T-helper 22 cell (primary cell): ENCODE results near the gene FBXL5.
"Not testable (repeated sequence)": the region's sequence is repeated elsewhere in the genome, so short reads cannot be mapped to it uniquely, and the experiment has no call there.

Source experiments
- DNase-seq: peaks from one replicate; pipeline ENCODE4 v3.0.0-alpha.2; 2020; ENCODE audit warnings: low read depth

FBXL5 gene

DNA sequence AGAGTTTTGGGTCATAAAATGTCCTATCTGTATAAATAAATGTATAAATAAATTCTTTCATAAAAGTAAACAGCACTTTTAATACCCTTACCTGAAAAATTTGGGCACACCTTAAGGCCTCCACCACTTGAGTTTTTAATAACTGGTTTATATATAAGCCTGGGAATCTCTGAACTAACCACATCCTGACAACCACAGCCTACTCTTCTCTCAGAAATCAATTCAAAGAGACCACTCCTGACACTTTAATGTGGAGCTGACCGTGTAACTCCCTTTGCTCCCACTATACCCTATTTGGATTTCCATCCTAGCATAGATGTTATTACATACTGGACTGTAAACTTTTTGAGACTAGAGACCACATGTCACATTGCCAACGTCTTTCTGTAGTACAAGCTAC lies 3.5 kb downstream of the FBXL5 start:
- no peak for DNase-seq

DNA sequence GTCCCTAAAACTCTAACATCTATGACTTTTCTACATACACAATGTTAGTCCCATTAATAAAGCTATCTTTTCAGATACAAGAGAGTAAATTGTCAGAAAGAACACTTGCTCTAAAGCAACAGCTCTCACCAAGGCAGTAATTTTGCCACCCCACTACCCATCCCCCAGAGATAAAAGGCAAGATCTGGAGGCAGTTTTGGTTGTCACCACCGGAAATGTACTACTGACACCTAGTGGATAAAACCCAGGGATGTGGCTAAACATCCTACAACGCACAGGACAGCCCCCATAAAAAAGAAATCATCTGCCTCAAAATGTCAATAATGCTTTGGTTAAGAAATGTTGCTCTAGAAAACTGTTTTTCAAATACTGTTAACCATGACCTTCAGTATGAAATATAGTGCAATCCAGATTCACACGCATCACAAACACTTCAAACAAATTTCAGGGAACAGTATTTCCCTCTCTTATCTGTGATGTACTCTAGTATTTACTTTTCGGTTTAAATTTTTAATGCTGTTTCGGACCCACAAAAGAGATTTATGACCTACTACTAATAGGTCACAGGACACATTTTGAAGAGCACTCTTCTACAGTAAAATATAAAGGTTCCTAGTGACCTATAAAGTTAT lies 5.1 kb downstream of the FBXL5 start:
- DNase-seq, result peak; percentile 21

DNA sequence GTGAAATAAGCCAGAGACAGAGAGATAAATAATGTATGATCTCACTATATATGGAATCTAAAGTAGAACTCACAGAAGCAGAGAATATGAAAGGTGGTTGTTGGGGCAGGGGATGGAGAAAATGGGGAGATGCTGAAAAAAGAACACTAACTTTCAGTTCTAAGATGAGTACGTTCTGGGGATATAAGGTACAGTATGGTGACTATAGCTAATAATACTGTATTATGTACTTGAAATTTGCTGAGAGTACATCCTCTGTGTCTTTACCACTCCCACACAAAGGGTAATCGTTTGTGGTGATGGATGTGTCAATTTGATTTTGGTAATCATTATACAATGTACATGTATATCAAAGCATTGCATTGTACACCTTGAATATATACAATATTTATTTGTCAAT lies 6.6 kb downstream of the FBXL5 start:
- DNase-seq, result no peak

DNA sequence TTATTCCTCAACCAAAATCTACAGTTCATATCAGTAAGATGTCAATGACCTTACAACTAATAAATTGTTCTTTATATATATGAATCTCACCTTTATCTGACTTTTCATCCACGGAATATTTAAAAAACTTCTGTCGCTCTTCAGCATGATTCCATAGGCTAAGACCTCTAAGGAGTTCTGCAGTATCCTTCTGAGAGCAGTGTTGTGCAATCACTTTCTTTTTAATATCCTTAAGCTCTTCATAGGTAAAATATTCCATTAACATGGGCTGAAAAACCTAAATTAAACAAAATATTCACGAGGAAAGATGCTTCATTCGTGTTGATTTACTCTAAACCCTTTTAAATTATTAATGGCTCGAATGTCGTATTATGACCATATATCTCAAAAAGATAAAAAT lies 16.7 kb downstream of the FBXL5 start:
- DNase-seq, result no peak

DNA sequence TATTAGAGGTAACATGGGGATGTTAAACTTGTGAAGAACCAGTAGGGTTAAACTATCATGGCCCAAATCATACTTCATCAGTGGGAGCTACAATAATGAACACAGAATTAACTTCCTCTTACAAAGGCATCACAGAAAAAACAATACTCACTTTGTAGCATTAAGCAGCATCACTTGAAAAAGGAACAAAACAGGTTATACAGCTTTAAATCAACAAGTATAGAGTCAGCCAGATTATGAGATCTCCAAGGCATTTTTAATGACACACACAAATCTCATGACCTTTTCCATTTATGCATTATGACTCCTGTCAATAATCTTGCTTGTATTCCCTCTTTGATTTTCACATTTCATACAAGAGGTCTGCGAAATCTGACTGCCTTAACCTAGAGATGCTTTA lies 18.3 kb downstream of the FBXL5 start:
- no peak for DNase-seq

DNA sequence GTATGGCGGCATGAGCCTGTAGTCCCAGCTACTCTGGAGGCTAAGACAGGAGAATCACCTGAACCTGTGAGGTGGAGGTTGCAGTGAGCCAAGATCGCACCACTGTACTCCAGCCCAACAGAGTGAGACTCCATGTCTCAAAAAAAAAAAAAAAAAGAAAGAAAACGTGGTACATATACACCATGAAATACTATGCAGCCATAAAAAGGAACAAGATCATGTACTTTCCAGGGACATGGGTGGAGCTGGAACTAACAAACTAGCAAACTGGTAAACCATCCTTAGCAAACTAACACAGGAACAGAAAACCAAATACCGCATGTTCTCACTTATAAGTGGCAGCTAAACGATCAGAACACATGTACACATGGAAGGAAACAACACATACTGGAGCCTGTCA lies 37.8 kb downstream of the FBXL5 start:
- not testable (repeated sequence) for DNase-seq

DNA sequence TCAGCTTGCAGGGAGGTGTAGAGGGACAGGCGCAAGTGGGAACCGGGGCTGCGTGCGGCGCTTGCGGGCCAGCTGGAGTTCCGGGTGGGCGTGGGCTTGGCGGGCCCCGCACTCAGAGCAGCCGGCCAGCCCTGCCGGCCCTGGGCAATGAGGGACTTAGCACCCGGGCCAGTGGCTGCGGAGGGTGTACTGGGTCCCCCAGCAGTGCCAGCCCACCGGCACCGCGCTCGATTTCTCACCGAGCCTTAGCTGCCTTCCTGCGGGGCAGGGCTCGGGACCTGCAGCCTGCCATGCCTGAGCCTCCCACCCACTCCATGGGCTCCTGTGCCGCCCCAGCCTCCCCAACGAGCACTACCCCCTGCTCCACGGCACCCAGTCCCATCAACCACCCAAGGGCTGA lies 40.3 kb downstream of the FBXL5 start:
- not testable (repeated sequence) for DNase-seq

DNA sequence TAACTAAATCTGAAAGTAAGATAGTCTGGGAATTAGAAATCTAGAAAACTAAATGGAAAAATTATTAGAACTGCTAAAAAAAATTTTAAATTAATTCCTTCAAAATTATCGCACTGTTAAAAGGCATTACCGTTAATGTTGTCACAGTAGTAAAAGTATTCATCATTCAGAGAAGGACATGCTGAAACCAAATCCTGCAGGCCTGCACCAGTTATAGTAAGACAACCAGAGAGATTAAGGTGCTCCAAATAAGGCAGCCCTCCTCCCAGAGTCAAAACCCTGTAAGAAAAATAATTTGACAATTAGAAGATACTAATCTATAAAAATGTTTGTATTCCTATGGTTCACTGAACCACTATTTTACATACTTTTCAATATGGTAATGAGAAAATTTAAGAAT lies 43.0 kb downstream of the FBXL5 start:
- no peak for DNase-seq

DNA sequence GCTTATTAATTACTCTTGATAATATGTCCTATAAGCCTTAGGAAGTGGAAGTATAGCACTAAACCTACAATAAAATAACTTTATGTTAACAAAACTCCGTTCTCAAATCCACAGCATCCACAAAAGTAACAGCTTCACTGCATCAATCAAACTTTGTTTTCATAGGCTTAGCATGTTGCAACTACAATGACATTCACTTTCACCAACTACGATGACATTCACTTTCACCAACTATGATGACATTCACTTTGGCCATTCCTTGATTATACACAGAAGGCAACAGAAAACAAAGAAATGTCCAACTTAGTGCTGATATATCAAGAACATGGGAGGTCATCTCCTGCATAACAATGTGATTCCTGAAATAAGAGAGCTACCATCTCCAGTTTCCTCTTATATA lies 44.3 kb downstream of the FBXL5 start:
- no peak for DNase-seq

DNA sequence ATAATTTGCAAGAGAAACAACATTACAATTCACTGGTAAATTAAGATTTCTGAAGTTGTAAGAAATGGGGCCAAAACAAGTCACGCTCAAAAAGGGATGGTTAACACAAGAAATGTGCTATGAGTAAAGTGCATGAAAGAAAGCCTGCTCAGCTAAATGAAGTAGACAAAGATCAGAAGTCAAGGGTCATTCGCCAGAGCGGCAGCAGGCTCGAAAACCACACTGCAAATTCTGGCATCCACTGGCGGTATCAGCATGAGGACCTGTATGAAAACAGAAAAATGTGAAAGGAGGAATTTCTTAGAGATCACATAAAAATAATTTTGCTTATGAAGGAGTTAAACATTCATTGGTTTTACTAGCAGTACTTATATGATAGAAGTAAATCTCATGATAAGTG lies 49.6 kb downstream of the FBXL5 start:
- DNase-seq, result no peak

DNA sequence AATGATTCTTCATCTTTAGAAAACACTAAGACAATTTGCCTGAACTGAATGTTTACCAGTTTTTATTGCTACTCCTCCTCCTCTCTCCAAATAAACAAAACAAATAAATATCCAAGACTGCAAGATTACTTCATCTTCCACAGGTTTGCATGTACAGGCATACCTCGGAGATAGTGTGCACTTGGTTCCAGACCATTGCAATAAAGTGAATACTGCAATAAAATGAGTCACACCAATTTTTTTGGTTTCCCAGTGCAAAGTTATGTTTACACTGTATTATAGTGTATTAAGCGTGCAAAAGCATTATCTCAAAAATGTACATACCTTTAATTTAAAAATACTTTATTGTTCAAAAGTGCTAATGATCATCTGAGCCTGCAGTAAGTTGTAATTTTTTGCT lies 53.3 kb downstream of the FBXL5 start:
- DNase-seq, result no peak

DNA sequence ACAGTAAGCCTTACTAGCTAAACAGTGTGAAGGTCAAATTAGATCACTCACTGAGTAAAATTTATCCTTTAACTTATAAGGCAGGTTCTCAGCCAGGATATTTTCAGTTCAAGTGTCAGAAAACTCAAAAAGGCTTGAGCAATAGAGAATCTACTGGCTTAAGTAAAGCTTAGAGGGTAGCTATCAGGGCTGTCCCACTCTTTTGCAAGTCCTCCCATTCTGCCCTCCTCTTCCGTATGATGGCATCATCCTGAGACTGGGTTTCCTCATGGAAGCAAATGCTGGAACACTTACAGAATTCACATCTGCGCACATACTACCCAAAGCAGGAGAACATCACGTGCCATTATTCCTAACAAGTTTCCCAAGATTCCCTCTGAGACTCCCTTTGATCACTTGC lies 55.0 kb downstream of the FBXL5 start:
- DNase-seq, result no peak

DNA sequence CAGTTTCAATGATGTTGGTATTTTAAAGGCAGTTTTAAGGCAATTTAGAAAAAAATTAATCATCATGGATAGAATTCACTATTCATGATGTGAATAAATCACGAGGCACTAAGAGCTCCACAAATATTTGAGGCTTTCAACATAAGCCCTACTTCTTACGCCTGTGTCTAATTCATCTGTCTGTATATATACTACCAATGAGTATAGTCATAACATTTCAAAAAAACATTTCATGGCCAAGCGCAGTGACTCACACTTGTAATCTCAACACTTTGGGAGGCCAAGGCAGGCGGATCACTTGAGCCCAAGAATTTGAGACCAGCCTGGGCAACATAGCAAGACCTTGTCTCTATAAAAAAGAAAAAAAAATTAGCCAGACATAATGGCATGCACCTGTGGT lies 56.5 kb downstream of the FBXL5 start:
- no peak for DNase-seq

DNA sequence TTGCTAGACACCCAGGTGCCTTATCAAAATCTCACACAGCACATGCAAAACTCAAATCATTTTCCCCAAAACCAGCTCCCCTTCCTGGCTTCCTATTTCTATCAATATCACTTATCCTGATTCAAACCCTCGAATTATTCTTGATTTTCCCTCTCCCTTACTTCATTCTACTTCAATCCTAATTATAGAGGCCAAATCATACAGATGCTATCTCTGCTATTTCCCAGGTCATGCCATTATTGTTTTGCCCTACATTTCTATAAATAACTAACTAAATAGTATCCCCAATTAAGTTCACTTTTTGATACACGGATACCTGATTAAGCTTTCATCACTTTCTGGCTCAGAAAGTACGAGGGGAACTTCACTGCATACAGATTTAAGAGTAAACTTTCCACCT lies 62.4 kb downstream of the FBXL5 start:
- no peak for DNase-seq

DNA sequence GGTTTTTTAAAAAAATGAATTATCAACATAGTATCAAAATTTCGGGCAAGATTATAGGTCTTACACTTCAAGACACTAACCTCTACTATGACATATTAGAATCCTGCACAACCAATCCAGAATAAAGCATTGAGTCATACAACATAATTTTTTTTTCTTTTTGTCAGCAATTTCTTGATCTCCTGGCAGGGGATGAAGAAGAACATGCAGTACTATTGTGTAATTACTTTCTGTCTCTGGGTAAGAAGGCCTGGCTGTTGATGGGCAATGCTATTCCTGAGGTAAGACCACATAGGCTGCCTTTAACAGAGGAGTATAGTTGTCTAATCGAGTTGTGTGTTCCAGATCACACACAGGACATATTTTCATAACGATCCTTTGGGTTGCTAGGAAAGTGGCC lies 67.5 kb downstream of the FBXL5 start:
- no peak for DNase-seq

DNA sequence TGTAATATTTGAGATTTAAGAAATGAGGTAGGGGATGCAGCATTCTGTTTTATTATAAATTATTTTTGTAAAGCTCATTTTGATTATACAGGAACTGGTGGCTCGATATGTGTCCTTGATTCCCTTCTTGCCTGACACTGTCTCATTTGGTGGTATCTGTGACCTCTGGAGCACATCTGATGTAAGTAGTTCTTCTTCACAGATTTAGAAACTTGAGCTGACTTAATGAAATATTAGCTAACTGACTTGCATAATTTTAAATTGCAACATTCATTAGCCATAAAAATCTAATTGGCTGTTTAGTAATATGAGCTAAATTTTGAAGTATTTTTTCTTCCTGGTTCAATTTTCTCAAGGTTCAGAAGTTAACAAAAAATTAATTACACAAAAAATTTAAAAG lies 69.1 kb downstream of the FBXL5 start:
- no peak for DNase-seq

DNA sequence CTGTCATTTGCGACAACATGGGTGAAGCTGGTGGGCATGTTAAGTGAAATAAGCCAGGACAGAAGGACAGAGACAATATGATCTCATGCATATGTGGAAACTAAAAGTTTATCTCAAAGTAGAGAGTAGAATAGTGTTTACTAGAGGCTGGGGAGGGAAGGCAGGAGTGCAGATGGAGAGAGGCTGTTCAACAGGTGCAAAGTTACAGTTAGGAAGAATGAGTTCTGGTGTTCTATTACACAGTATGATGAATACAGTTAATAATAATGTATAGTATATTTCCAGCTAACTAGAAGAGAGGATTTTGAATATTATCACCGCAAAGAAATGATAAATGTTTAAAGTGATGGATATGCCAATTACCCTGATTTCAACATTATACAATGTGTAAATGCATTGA lies 69.8 kb downstream of the FBXL5 start:
- no peak for DNase-seq

DNA sequence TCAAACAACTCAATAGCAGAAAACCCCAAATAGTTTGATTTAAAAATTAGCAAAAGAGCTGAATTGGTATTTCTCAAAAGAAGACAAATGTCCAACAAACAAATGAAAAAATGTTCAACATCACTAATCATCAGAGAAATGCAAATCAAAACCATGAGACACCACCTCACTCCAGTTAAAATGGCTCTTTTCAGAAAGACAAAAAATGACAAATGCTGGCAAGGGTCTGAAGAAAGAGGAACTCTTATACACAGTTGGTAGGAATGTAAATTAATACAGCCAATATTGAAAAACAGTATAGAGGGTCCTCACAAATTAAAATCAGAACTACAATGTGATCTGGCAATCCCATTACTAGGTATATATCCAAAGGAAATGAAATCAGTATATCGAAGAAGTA lies 70.4 kb downstream of the FBXL5 start:
- DNase-seq, result no peak

DNA sequence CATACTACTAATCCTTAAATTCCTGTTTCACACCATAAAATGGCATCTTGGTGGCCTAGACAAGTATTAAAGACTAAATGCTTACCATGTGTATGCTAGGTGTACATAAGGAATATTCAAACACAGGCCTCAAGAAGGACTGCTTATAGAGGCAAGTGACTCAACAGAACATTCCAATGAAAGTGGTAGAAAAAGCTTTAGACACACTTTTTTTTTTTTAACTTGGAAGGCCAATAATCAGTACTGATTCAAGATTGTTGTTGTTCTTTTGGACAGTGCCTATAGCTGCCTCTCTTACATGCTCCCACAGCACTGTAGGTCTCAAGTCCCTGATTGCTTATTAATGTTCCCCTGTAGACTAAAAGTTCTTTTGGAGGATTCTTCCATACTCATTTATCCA lies 77.6 kb downstream of the FBXL5 start:
- no peak for DNase-seq

DNA sequence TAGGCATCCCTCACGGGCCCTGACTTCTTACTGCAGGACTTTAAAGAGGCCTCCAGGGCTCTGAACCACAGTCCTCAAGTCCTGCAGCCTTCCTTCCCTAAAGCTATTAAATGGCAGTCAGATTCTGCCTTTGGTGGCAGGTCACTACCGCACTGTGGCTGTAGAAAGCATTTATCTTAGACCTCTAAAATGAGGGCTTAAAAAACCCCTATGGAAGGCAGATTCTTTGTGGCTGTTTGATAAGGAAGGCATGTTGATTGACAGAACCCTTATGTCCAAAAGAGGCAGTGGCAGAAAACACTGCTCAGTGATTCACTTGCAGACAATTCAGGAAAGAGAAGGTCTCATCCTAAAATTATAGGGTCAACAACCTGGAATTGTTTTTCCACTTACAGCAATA lies 79.2 kb downstream of the FBXL5 start:
- no peak for DNase-seq

DNA sequence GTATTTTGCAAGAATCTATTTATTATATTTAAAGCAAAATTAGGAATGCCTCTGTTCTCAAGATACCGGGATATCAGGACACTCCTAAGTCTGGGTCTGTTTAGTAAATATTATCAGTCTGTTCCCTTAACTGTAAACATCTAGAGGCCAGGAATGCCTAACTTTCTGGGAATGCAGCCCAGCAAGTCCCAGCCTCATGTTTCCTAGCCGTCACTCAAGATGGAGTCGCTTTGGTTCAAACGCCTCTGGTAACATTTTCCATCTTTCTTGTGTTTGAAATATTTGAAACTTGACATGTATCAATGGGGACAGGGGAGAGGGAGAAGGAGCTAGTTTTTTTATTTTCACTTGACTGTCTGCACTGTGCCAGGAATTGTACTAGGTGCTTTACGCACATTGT lies 85.4 kb downstream of the FBXL5 start:
- no peak for DNase-seq

DNA sequence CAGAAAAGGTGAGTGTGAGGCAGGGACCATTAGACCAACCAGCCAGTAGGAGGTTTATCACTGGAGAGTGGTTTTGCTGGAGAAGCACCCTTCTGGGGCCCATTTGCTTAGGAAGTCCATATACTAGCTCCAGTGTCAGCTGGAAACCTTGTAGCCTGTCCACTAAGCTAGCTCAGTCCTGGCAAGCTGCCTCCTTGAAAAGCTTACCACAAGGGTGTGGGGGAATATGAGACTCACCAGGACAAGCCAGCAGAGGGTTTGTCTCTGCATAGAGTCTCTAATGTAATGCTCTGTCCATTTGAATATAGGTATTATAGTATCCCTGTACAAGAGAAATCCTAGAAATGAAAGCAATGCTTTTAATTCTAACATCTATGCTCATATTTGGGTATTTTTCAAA lies 86.3 kb downstream of the FBXL5 start:
- no peak for DNase-seq

DNA sequence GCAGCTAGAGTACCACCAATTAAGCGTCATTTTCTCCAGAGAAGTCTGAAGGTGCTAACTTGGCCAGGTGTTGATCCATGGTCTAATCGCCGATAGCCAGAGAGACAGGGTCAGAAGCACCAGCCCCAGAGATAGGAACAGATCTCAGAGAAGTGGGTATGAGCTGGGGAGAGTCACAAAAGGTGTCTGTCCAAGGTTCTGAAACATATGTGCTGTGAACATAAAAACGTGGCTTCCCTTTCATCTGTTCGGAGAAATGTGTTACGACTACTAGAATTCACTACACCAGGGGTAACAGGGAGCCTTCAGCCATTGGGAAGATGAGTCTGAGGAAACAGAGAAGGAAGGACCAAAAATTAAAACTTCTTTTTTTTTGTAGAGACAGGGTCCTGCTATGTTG lies 91.3 kb downstream of the FBXL5 start:
- no peak for DNase-seq

DNA sequence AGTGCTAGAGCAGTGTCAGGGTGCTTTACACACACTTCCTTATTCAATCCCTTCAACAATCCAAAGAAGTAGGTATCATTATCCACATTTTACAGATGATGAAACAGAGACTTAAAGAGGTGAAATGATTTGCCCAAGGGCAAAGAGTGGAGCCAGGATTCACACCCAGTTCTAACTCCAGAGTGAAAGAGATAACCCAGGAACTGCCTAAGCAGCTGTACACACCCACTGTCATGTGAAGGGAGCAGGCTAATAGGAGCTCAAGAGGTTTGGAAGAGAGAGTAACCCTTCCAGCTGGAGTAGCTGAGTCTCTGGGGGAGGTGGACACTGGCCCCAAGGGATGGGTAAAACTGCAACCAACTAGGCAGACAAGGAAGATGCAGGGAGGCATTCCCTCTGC lies 92.5 kb downstream of the FBXL5 start:
- DNase-seq, result no peak

DNA sequence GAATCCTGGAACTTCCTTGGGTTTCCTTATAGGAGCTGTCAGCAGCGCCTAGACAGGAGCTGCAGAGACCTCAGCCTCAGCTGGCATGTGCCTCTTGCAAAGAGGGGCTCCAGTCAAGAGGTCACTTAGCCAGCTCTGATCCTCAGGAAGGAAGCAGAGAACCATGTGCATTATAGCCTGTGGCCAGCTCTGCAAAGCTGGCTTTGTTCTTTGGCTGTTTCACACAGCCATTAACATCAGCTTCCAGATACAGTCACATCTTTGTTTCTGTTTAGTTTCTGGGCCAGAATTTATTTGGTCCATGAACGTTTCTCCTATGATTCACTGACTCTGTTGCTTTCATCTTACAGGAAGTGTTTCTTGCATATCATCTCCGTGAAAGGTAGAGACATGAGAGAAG lies 93.0 kb downstream of the FBXL5 start:
- DNase-seq, result no peak
